Stimulated activated naive B cell treated with anti-CD40 and anti-IgM and Interleukin-4, amounts not matched to agents 10 μg/mL and 1 μg/mL and 100 μg/mL, for 72 hours (primary cell): ENCODE measurements around the gene PLEKHG3.
A peak's percentile ranks its signal among the peaks of the same experiment; 100 is the strongest.

ENCODE experiments used
- ATAC-seq, 2 donors: fragments of 150-1000 bp; cut with Tn5 transposase; replicated peaks; 2 replicates each; pipeline ENCODE4 v1.10.0; 2021; ENCODE audit warnings: moderate library complexity in 1 of 2
- DNase-seq: peaks from one replicate; pipeline ENCODE4 v3.0.0; 2021
- H3K27ac Mint-ChIP-seq: one replicate; pipeline ENCODE4 v1.8.0; 2022; ENCODE audit warnings: mild to moderate bottlenecking, mixed read lengths
- H3K27me3 Mint-ChIP-seq, 2 donors: one replicate each; pipeline ENCODE4 v1.8.0; 2022; ENCODE audit warnings: mixed read lengths in 2 of 2
- H3K36me3 Mint-ChIP-seq, 2 donors: one replicate each; pipeline ENCODE4 v1.8.0; 2022; ENCODE audit warnings: mixed read lengths in 2 of 2, mild to moderate bottlenecking in 1 of 2
- H3K4me1 Mint-ChIP-seq, 2 donors: one replicate each; pipeline ENCODE4 v1.8.0; 2022; ENCODE audit warnings: mixed read lengths in 2 of 2, mild to moderate bottlenecking in 1 of 2
- H3K4me3 Mint-ChIP-seq, 2 donors: one replicate each; pipeline ENCODE4 v1.8.0; 2022; ENCODE audit warnings: mild to moderate bottlenecking in 2 of 2, mixed read lengths in 2 of 2, moderate library complexity in 1 of 2
- H3K9me3 Mint-ChIP-seq, 2 donors: one replicate each; pipeline ENCODE4 v1.8.0; 2022; ENCODE audit warnings: mixed read lengths in 2 of 2, mild to moderate bottlenecking in 1 of 2

The PLEKHG3 gene

GRCh38 chr14:64721391-64721791 lies 17.2 kb downstream of the PLEKHG3 start:
- Mint-ChIP-seq H3K4me3 (no peak overlapping the region), H3K9me3 (no peaks in the 10 kb centered on the region), H3K27me3 (peaks cover 0 to 13% of the 10 kb centered on the region in 2 donors), H3K4me1 (peaks cover 0 to 7% of the 10 kb centered on the region in 2 donors), H3K36me3 (no peaks in the 10 kb centered on the region), H3K27ac (no peak overlapping the region)
- DNase-seq, result no peak
- no peak for ATAC-seq

GRCh38 chr14:64721899-64722298 lies 17.7 kb downstream of the PLEKHG3 start:
- Mint-ChIP-seq H3K9me3 (no peaks in the 10 kb centered on the region), H3K27me3 (peaks cover 0 to 8% of the 10 kb centered on the region in 2 donors), H3K27ac (no peak overlapping the region), H3K4me3 (no peak overlapping the region), H3K36me3 (no peaks in the 10 kb centered on the region), H3K4me1 (peaks cover 0 to 3% of the 10 kb centered on the region in 2 donors)
- DNase-seq, result no peak
- ATAC-seq, result no peak

- Mint-ChIP-seq H3K4me1 (no peaks in the 10 kb centered on the region), H3K4me3 (no peak overlapping the region), H3K27me3 (peaks cover 0 to 8% of the 10 kb centered on the region in 2 donors), H3K36me3 (no peaks in the 10 kb centered on the region), H3K9me3 (no peaks in the 10 kb centered on the region), H3K27ac (no peak overlapping the region)
- ATAC-seq (no peak), DNase-seq (no peak)
These were observed 18.7 kb downstream of the PLEKHG3 start for GRCh38 chr14:64722842-64723447.

GRCh38 chr14:64723691-64724577 lies 19.7 kb downstream of the PLEKHG3 start:
- no peak overlapping the region for H3K4me3 Mint-ChIP-seq
- H3K9me3 Mint-ChIP-seq, result no peaks in the 10 kb centered on the region
- H3K27ac Mint-ChIP-seq, result no peak overlapping the region
- H3K36me3 Mint-ChIP-seq, result no peaks in the 10 kb centered on the region
- H3K27me3 Mint-ChIP-seq, result peaks cover 0 to 6% of the 10 kb centered on the region in 2 donors
- DNase-seq (no peak), ATAC-seq (no peak)
- no peaks in the 10 kb centered on the region for H3K4me1 Mint-ChIP-seq

- Mint-ChIP-seq H3K4me3 (no peak overlapping the region), H3K9me3 (no peaks in the 10 kb centered on the region), H3K4me1 (no peaks in the 10 kb centered on the region), H3K27ac (no peak overlapping the region), H3K36me3 (no peaks in the 10 kb centered on the region), H3K27me3 (peaks cover 0 to 5% of the 10 kb centered on the region in 2 donors)
- no peak for DNase-seq
- no peak for ATAC-seq
These were observed 20.3 kb downstream of the PLEKHG3 start for GRCh38 chr14:64724578-64724930.

GRCh38 chr14:64725261-64725815 lies 21.1 kb downstream of the PLEKHG3 start:
- Mint-ChIP-seq H3K36me3 (no peaks in the 10 kb centered on the region), H3K4me3 (no peak overlapping the region), H3K27me3 (peaks cover 0 to 5% of the 10 kb centered on the region in 2 donors), H3K27ac (no peak overlapping the region), H3K9me3 (no peaks in the 10 kb centered on the region), H3K4me1 (no peaks in the 10 kb centered on the region)
- no peak for ATAC-seq
- no peak for DNase-seq

- no peak for DNase-seq
- Mint-ChIP-seq H3K27ac (no peak overlapping the region), H3K36me3 (no peaks in the 10 kb centered on the region), H3K4me3 (no peak overlapping the region), H3K27me3 (peaks cover 0 to 5% of the 10 kb centered on the region in 2 donors), H3K4me1 (no peaks in the 10 kb centered on the region), H3K9me3 (no peaks in the 10 kb centered on the region)
- no peak for ATAC-seq
These were observed 21.8 kb downstream of the PLEKHG3 start for GRCh38 chr14:64725879-64726584.

- H3K36me3 Mint-ChIP-seq, result no peaks in the 10 kb centered on the region
- H3K4me3 Mint-ChIP-seq, result no peak overlapping the region
- DNase-seq (no peak), ATAC-seq (peak in 1 of 2 donors; percentile 57)
- no peaks in the 10 kb centered on the region for H3K4me1 Mint-ChIP-seq
- no peaks in the 10 kb centered on the region for H3K9me3 Mint-ChIP-seq
- no peak overlapping the region for H3K27ac Mint-ChIP-seq
- H3K27me3 Mint-ChIP-seq, result peaks cover 0 to 5% of the 10 kb centered on the region in 2 donors
These were observed 22.3 kb downstream of the PLEKHG3 start for GRCh38 chr14:64726585-64726890.

GRCh38 chr14:64727551-64728071 lies 23.4 kb downstream of the PLEKHG3 start:
- Mint-ChIP-seq H3K36me3 (no peaks in the 10 kb centered on the region), H3K9me3 (no peaks in the 10 kb centered on the region), H3K4me1 (no peaks in the 10 kb centered on the region), H3K27ac (no peak overlapping the region), H3K27me3 (peaks cover 0 to 5% of the 10 kb centered on the region in 2 donors), H3K4me3 (no peak overlapping the region)
- no peak for ATAC-seq
- no peak for DNase-seq

- DNase-seq (no peak), ATAC-seq (peak in 1 of 2 donors; percentile 31)
- peaks cover 0 to 5% of the 10 kb centered on the region in 2 donors for H3K27me3 Mint-ChIP-seq
- H3K9me3 Mint-ChIP-seq, result no peaks in the 10 kb centered on the region
- no peaks in the 10 kb centered on the region for H3K4me1 Mint-ChIP-seq
- no peaks in the 10 kb centered on the region for H3K36me3 Mint-ChIP-seq
- no peak overlapping the region for H3K27ac Mint-ChIP-seq
- H3K4me3 Mint-ChIP-seq, result no peak overlapping the region
These were observed 23.9 kb downstream of the PLEKHG3 start for GRCh38 chr14:64728106-64728505.

GRCh38 chr14:64728856-64729255 lies 24.6 kb downstream of the PLEKHG3 start:
- DNase-seq (no peak), ATAC-seq (no peak)
- Mint-ChIP-seq H3K4me3 (no peak overlapping the region), H3K36me3 (no peaks in the 10 kb centered on the region), H3K4me1 (no peaks in the 10 kb centered on the region), H3K27me3 (peaks cover 0 to under 1% of the 10 kb centered on the region in 2 donors), H3K9me3 (no peaks in the 10 kb centered on the region), H3K27ac (no peak overlapping the region)

GRCh38 chr14:64729386-64730060 lies 25.3 kb downstream of the PLEKHG3 start:
- H3K27ac Mint-ChIP-seq, result no peak overlapping the region
- DNase-seq, result no peak
- ATAC-seq, result no peak
- no peaks in the 10 kb centered on the region for H3K9me3 Mint-ChIP-seq
- H3K4me1 Mint-ChIP-seq, result no peaks in the 10 kb centered on the region
- H3K36me3 Mint-ChIP-seq, result no peaks in the 10 kb centered on the region
- no peaks in the 10 kb centered on the region for H3K27me3 Mint-ChIP-seq
- no peak overlapping the region for H3K4me3 Mint-ChIP-seq

GRCh38 chr14:64730061-64730440 lies 25.8 kb downstream of the PLEKHG3 start:
- Mint-ChIP-seq H3K36me3 (no peaks in the 10 kb centered on the region), H3K4me3 (no peak overlapping the region), H3K27me3 (no peaks in the 10 kb centered on the region), H3K4me1 (no peaks in the 10 kb centered on the region), H3K9me3 (no peaks in the 10 kb centered on the region), H3K27ac (no peak overlapping the region)
- DNase-seq (no peak), ATAC-seq (no peak)

- no peak for DNase-seq
- Mint-ChIP-seq H3K27ac (no peak overlapping the region), H3K4me1 (no peaks in the 10 kb centered on the region)
These were observed 26.5 kb downstream of the PLEKHG3 start for GRCh38 chr14:64730681-64731080.

More at GRCh38 chr14:64730681-64731080, 26.5 kb downstream of the PLEKHG3 start:
- ATAC-seq, result no peak
- Mint-ChIP-seq H3K4me3 (no peak overlapping the region), H3K36me3 (no peaks in the 10 kb centered on the region), H3K27me3 (no peaks in the 10 kb centered on the region), H3K9me3 (no peaks in the 10 kb centered on the region)
